IMR-90 (cell line): ENCODE data around the gene ARVCF.

Experiments used
- SMC3 ChIP-seq: fragments of 150-350 bp; IDR thresholded peaks from 2 replicates; pipeline ENCODE4 v1.6.1; 2016; ENCODE audit warnings: low read depth, mild to moderate bottlenecking, antibody characterized with exemption, low read length, moderate library complexity
- TF ChIP-seq, protein P1 (sequence below): fragments of 150-350 bp; IDR thresholded peaks from 2 replicates; pipeline ENCODE4 v1.6.1; 2017; ENCODE audit warnings: mild to moderate bottlenecking, antibody characterized with exemption, low read length, low read depth

DNA sequence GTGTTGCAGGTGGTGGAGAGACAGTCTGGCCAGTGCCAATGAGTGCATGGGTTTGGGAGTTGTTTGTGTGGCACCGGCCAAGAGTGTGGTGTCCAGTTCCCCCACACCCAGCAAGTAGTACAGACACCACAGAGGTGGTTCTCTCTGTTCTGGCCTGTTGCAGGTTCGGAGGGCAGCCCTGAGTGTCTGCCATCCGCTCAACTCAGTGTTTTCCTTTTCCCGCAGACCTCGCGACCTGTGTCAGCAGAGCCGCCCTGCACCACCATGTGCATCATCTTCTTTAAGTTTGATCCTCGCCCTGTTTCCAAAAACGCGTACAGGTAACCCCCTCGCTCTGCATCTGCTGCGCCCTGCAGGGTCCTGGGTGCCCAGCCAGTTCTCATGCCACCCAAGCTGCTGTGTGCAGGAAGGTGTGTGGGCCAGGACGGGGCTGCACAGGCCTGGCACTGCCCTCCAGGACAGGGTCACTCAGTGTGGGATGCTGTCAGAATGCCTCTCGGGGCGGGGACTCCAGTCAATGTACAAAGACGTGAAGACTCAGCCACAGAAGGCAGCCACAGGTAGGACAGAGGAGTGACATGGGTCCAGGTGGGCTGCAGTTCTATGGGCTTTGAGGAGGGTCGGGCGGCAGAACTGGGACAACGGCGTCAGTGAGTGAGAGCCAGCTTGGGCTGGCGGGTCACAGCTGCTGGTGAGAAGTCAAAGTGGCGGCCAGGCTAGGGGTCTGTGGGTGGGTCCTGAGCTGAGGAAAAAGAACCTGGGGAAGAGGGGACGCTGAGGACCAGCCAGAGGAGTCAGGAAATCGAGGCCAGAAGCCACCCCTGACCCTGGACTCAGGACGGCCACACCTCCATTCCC is 20.1 kb upstream of the ARVCF start:
- no peak for TF ChIP-seq SMC3
- TF ChIP-seq, protein P1, sequence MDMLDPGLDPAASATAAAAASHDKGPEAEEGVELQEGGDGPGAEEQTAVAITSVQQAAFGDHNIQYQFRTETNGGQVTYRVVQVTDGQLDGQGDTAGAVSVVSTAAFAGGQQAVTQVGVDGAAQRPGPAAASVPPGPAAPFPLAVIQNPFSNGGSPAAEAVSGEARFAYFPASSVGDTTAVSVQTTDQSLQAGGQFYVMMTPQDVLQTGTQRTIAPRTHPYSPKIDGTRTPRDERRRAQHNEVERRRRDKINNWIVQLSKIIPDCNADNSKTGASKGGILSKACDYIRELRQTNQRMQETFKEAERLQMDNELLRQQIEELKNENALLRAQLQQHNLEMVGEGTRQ, result no peak
